MCF 10A (cell line): ENCODE results near the gene SDK1. TPM values are rescaled to one million over a fixed set of nuclear protein-coding genes. Genes with fewer than 3 reads are reported as not detected.

ENCODE experiments used
- BruUV-seq: library from RNA; stranded (reverse); fragments of 400-500 nt; replicated peaks from 2 replicates; lab custom pipeline; 2021; lab: Mats Ljungman, UMichigan
- CTCF ChIA-PET: fragments of 300-600 bp; sonication (Branson Sonifier 250); formaldehyde crosslinking; extraction: SDS; loops from one replicate; lab custom pipeline; 2021; ENCODE audit warnings: antibody characterized with exemption, inconsistent platforms; lab: Yijun Ruan, JAX
- POLR2A ChIA-PET: fragments of 300-600, 350-650 bp; sonication (Branson Sonifier 250); formaldehyde crosslinking; extraction: SDS; loops from one replicate; lab custom pipeline; 2020; ENCODE audit warnings: antibody characterized with exemption, inconsistent platforms; lab: Yijun Ruan, JAX
- DNase-seq: peaks from one replicate; pipeline ENCODE4 v3.0.0-alpha.2; 2018; ENCODE audit not compliant: unreplicated experiment
- H3K27ac Mint-ChIP-seq: one replicate; pipeline ENCODE4 v1.8.0; 2022; ENCODE audit warnings: mild to moderate bottlenecking, low read depth, mixed read lengths; ENCODE audit not compliant: unreplicated experiment
- H3K27me3 Mint-ChIP-seq: one replicate; pipeline ENCODE4 v1.8.0; 2022; ENCODE audit warnings: mixed read lengths; ENCODE audit not compliant: insufficient read depth, unreplicated experiment
- H3K36me3 Mint-ChIP-seq: one replicate; pipeline ENCODE4 v1.8.0; 2022; ENCODE audit warnings: mild to moderate bottlenecking, moderate library complexity, mixed read lengths; ENCODE audit not compliant: insufficient read depth, unreplicated experiment
- H3K4me1 Mint-ChIP-seq: one replicate; pipeline ENCODE4 v1.8.0; 2022; ENCODE audit warnings: mixed read lengths; ENCODE audit not compliant: insufficient read depth, unreplicated experiment
- H3K4me3 Mint-ChIP-seq: one replicate; pipeline ENCODE4 v1.8.0; 2022; ENCODE audit warnings: mild to moderate bottlenecking, moderate library complexity, mixed read lengths; ENCODE audit not compliant: unreplicated experiment
- H3K9me3 Mint-ChIP-seq: one replicate; pipeline ENCODE4 v1.8.0; 2022; ENCODE audit warnings: mixed read lengths; ENCODE audit not compliant: unreplicated experiment
- intact Hi-C: fragments of 100-400 bp; cut with micrococcal nuclease; formaldehyde crosslinking; loops from 2 replicates; pipeline ENCODE4 v1.14.1; 2022
- total RNA-seq: library from RNA; stranded (reverse); gene quantifications from 2 replicates; pipeline ENCODE4 v1.2.3, GENCODE V29; 2022
- TF ChIP-seq, protein P1 (sequence below): fragments of 200-600 bp; IDR thresholded peaks from one replicate; pipeline ENCODE4 v1.8.0; 2022; ENCODE audit warnings: antibody characterized with exemption, mild to moderate bottlenecking; ENCODE audit not compliant: unreplicated experiment

Gene SDK1
- total RNA-seq, 1 experiment from 2014 or later: 3.3 TPM

DNA sequence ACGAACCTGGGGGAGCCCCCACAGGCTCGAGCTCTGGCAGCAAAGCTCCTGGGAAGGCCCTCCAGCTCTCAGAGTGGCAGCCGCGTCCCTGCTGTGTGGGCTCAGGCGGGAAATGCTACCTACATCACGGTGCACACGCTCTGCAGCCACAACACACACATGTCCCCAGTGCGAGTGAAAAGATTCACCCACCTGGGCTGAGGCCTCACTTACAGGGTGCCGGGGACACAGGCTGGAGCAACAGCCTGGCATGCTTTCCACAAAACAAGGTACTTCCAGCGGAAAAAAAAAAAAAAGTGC is 970.6 kb downstream of the SDK1 start:
- BruUV-seq: no TSS peak
- TF ChIP-seq, protein P1, sequence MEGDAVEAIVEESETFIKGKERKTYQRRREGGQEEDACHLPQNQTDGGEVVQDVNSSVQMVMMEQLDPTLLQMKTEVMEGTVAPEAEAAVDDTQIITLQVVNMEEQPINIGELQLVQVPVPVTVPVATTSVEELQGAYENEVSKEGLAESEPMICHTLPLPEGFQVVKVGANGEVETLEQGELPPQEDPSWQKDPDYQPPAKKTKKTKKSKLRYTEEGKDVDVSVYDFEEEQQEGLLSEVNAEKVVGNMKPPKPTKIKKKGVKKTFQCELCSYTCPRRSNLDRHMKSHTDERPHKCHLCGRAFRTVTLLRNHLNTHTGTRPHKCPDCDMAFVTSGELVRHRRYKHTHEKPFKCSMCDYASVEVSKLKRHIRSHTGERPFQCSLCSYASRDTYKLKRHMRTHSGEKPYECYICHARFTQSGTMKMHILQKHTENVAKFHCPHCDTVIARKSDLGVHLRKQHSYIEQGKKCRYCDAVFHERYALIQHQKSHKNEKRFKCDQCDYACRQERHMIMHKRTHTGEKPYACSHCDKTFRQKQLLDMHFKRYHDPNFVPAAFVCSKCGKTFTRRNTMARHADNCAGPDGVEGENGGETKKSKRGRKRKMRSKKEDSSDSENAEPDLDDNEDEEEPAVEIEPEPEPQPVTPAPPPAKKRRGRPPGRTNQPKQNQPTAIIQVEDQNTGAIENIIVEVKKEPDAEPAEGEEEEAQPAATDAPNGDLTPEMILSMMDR: no peak
- CTCF ChIA-PET: no interaction called here

GRCh38 chr7:4272141-4272540 is 971.1 kb downstream of the SDK1 start:
- no peak for DNase-seq
- intact Hi-C loops: no loop called here
- no peaks in the 10 kb centered on the region for H3K27me3 Mint-ChIP-seq
- H3K4me1 Mint-ChIP-seq: peaks cover 5% of the 10 kb centered on the region
- H3K27ac Mint-ChIP-seq: no peak overlapping the region
- H3K4me3 Mint-ChIP-seq: no peak overlapping the region
- CTCF ChIA-PET: no interaction called here
- H3K9me3 Mint-ChIP-seq: peaks cover 16% of the 10 kb centered on the region
- TF ChIP-seq, protein P1: no peak
- BruUV-seq: no TSS peak
- no peaks in the 10 kb centered on the region for H3K36me3 Mint-ChIP-seq
- POLR2A ChIA-PET: no interaction called here

More for the DNA sequence above, 970.6 kb downstream of the SDK1 start:
- no peak overlapping the region for H3K4me3 Mint-ChIP-seq
- peaks cover 5% of the 10 kb centered on the region for H3K4me1 Mint-ChIP-seq
- no peaks in the 10 kb centered on the region for H3K36me3 Mint-ChIP-seq
- POLR2A ChIA-PET: interaction anchor here (0.7 kb wide), 1 partner anchor 108 kb away, joined by 3 read pairs; no protein-coding TSS in a partner anchor
- H3K27me3 Mint-ChIP-seq: no peaks in the 10 kb centered on the region
- no peak for DNase-seq
- no peak overlapping the region for H3K27ac Mint-ChIP-seq
- peaks cover 14% of the 10 kb centered on the region for H3K9me3 Mint-ChIP-seq
- intact Hi-C loops: no loop called here

DNA sequence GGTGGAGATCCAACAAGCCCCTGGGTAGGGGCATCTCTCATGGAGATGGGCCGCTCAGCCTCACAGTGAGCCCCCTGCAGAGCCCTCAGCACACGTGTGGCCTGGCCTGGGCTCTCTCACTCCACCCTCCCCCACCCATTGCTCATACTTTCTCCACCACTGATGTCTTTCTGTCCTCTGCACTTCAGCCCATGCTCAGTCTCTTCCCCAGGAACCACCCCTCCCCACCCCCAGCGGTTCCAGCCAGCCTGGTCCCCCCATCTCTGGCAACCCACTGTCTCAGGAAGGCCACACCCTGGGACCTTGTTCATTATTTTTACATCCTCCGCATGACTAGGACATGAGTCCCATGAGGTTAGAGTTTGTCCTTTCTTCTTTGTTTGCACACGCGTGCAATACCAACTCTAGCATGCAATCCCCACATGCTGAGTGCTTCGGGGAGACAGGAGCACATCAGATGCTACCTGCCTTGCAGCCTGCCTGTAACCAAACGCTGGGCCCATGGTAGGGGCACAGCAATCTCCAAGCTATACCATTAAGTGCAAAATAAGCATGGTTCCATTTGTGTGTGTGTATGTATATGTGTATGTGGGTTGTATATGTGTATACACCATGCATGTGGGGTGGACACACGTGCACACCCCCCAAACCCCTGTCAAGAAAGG is 972.6 kb downstream of the SDK1 start:
- TF ChIP-seq, protein P1: no peak
- intact Hi-C loops: no loop called here
- ChIA-PET CTCF (no interaction called here), POLR2A (no interaction called here)
- Mint-ChIP-seq H3K27ac (no peak overlapping the region), H3K9me3 (peaks cover 16% of the 10 kb centered on the region), H3K4me1 (no peaks in the 10 kb centered on the region), H3K27me3 (no peaks in the 10 kb centered on the region), H3K36me3 (no peaks in the 10 kb centered on the region), H3K4me3 (no peak overlapping the region)
- no TSS peak for BruUV-seq
- DNase-seq: no peak

GRCh38 chr7:4274286-4274685 is 973.2 kb downstream of the SDK1 start:
- POLR2A ChIA-PET: no interaction called here
- no TSS peak for BruUV-seq
- Mint-ChIP-seq H3K4me1 (peaks cover 3% of the 10 kb centered on the region), H3K4me3 (no peak overlapping the region), H3K9me3 (peaks cover 18% of the 10 kb centered on the region), H3K27ac (no peak overlapping the region), H3K36me3 (no peaks in the 10 kb centered on the region), H3K27me3 (no peaks in the 10 kb centered on the region)
- CTCF ChIA-PET: no interaction called here
- intact Hi-C loops: no loop called here
- TF ChIP-seq, protein P1: no peak
- DNase-seq: no peak
